ENCODE results near the gene HADH. TPM values are rescaled to one million over a fixed set of nuclear protein-coding genes. Genes with fewer than 3 reads are reported as not detected.

The HADH gene
- total and polyA plus RNA-seq, 9 donors = 45.4 to 117 (median 62.5) TPM

DNA sequence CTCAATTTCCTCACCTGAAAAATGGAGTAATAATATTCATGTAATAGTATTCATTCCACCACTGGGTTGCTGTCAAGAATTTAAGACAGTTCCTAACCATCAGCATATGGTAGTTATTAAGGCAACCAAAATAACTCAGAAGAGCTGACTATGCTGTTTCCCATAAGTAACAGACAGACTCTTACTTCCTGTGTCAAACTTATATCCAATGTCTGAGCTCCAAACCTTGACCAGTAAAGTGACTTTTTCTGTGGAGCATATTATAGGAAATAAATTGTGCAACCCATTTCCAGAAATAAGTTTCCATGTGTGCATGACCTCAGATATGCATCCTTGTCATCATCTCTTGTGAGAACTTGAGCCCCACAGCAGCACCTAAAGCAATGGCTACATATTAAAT is 78.8 kb downstream of the HADH start:
- DNase-seq = no peak
- no peak for TF ChIP-seq EP300 (IDR thresholded peaks at IDR 0.05)
- no peak for TF ChIP-seq POLR2A (IDR thresholded peaks at IDR 0.05)
- TF ChIP-seq CTCF (IDR thresholded peaks at IDR 0.05) = no peak
- intact Hi-C loops (cut with DNase I) = no loop called here

GRCh38 chr4:108070775-108071174 is 81.1 kb downstream of the HADH start:
- TF ChIP-seq POLR2A (IDR thresholded peaks at IDR 0.05) = no peak
- TF ChIP-seq EP300 (IDR thresholded peaks at IDR 0.05) = no peak
- no peak for TF ChIP-seq CTCF (IDR thresholded peaks at IDR 0.05)
- no peak for DNase-seq
- Histone ChIP-seq H3K27me3 (no peaks in the 10 kb centered on the region), H3K27ac (no peak overlapping the region), H3K36me3 (no peaks in the 10 kb centered on the region), H3K4me1 (ENCODE audit: insufficient read depth) (no peaks in the 10 kb centered on the region), H3K9me3 (no peaks in the 10 kb centered on the region), H3K4me3 (no peak overlapping the region)
- 39 to 57% (median 47%) methylated on average over 1 of the region's 1 CpG for WGBS, 3 donors
- intact Hi-C loops (cut with DNase I) = no loop called here

More for the DNA sequence above, 78.8 kb downstream of the HADH start:
- no peak overlapping the region for H3K27ac ChIP-seq
- no peaks in the 10 kb centered on the region for H3K27me3 ChIP-seq
- H3K4me1 ChIP-seq (ENCODE audit: insufficient read depth) = no peaks in the 10 kb centered on the region
- H3K9me3 ChIP-seq = no peaks in the 10 kb centered on the region
- no peak overlapping the region for H3K4me3 ChIP-seq
- H3K36me3 ChIP-seq = no peaks in the 10 kb centered on the region

- Histone ChIP-seq H3K9me3 (no peaks in the 10 kb centered on the region), H3K36me3 (no peaks in the 10 kb centered on the region), H3K27ac (no peak overlapping the region), H3K4me1 (ENCODE audit: insufficient read depth) (no peaks in the 10 kb centered on the region), H3K27me3 (no peaks in the 10 kb centered on the region), H3K4me3 (no peak overlapping the region)
- 68 to 85% (median 75%) methylated on average over 4 of the region's 4 CpGs for WGBS, 3 donors
- DNase-seq = no peak
- TF ChIP-seq POLR2A (IDR thresholded peaks at IDR 0.05) (no peak), CTCF (IDR thresholded peaks at IDR 0.05) (no peak), EP300 (IDR thresholded peaks at IDR 0.05) (no peak)
- intact Hi-C loops (cut with DNase I) = no loop called here
Observed at GRCh38 chr4:108072300-108072699, 82.6 kb downstream of the HADH start.

DNA sequence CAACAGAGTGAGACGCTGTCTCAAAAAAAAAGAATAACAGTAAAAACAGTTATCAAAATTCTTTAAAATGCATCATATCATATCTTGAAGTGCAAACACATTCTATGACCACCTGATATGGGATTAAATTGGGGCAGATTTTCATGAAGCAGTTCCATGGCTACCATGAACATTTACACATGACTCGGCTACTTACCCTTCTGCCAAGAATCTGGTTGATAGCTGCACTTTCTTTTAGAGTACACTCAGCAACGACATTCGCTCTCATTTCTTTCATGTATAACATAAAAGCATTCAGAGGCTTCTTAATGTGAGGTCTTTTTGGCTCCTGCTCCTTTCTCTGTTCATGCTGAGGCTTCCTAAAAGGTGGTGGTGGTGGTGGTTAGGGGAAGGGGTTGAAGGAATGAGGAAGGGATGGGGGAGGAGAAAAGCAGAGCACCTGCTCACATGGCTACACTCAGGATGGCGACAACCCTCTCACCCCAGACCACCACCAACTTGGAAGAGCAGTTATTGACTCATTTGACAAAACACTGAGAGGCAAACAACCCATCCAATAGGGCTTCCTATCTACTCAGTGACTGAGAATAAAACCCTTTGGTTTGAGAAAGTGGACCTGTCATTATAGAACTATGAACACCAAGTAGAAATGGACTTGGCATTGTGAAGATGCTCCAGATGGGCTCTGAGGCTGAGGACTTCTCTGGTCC is 88.5 kb downstream of the HADH start:
- no peaks in the 10 kb centered on the region for H3K4me1 ChIP-seq (ENCODE audit: insufficient read depth)
- 60 to 66% (median 64%) methylated on average over 5 of the region's 5 CpGs for WGBS, 3 donors
- DNase-seq = no peak
- no peaks in the 10 kb centered on the region for H3K27me3 ChIP-seq
- TF ChIP-seq CTCF (IDR thresholded peaks at IDR 0.05) (no peak), EP300 (IDR thresholded peaks at IDR 0.05) (no peak), POLR2A (IDR thresholded peaks at IDR 0.05) (no peak)
- H3K36me3 ChIP-seq = no peaks in the 10 kb centered on the region
- no peak overlapping the region for H3K4me3 ChIP-seq
- no peak overlapping the region for H3K27ac ChIP-seq
- intact Hi-C loops (cut with DNase I) = no loop called here
- no peaks in the 10 kb centered on the region for H3K9me3 ChIP-seq
